GM18505 (cell line): Measurements from ENCODE around the gene SHISAL2B.

Source experiments
- ATAC-seq: cut with Tn5 transposase; IDR thresholded peaks from one replicate; pipeline ENCODE4 v1.9.1; 2021; ENCODE audit not compliant: unreplicated experiment
- POLR2A ChIP-seq: IDR thresholded peaks from 4 replicates; pipeline ENCODE4 v1.6.1; 2011; ENCODE audit warnings: borderline replicate concordance; ENCODE audit not compliant: insufficient read depth, insufficient read length; ENCODE audit errors: extremely low read depth

The SHISAL2B gene

GRCh38 chr5:64744914-64745313 is 54.6 kb downstream of the SHISAL2B start:
- no peak for ATAC-seq
- no peak for TF ChIP-seq POLR2A

GRCh38 chr5:64746446-64746845 is 56.1 kb downstream of the SHISAL2B start:
- no peak for TF ChIP-seq POLR2A
- no peak for ATAC-seq

- no peak for ATAC-seq
These were observed 59.1 kb downstream of the SHISAL2B start for GRCh38 chr5:64749385-64749784.

GRCh38 chr5:64754066-64754465 is 63.8 kb downstream of the SHISAL2B start:
- no peak for ATAC-seq
- TF ChIP-seq POLR2A, result no peak

More at GRCh38 chr5:64749385-64749784, 59.1 kb downstream of the SHISAL2B start:
- TF ChIP-seq POLR2A, result no peak

GRCh38 chr5:64758901-64759300 is 68.6 kb downstream of the SHISAL2B start:
- no peak for ATAC-seq
- TF ChIP-seq POLR2A, result no peak

- no peak for TF ChIP-seq POLR2A
- no peak for ATAC-seq
These were observed 69.8 kb downstream of the SHISAL2B start for GRCh38 chr5:64759960-64760660.

GRCh38 chr5:64763948-64764503 is 73.7 kb downstream of the SHISAL2B start:
- no peak for ATAC-seq
- TF ChIP-seq POLR2A, result no peak

- ATAC-seq, result no peak
- TF ChIP-seq POLR2A, result no peak
These were observed 75.7 kb downstream of the SHISAL2B start for GRCh38 chr5:64765804-64766504.

GRCh38 chr5:64766941-64767340 is 76.6 kb downstream of the SHISAL2B start:
- no peak for ATAC-seq
- TF ChIP-seq POLR2A, result no peak
